ENCODE measurements around the gene RFT1. TPM values are rescaled to one million over a fixed set of nuclear protein-coding genes. Genes with fewer than 3 reads are reported as not detected.

Gene RFT1
- total RNA-seq, 1 experiment from 2014 or later, result 33.6 TPM

GRCh38 chr3:53123953-53124352 lies 6.3 kb downstream of the RFT1 start (continued):
- no peak for TF ChIP-seq ZNF274 (IDR thresholded peaks at IDR 0.05; ENCODE audit: low read depth, low read length)

- TF ChIP-seq POLR2A (IDR thresholded peaks at IDR 0.05; ENCODE audit: borderline replicate concordance, extremely low read depth, insufficient read depth, insufficient read length) (no peak), ZBTB33 (IDR thresholded peaks at IDR 0.05; ENCODE audit: extremely low read depth, insufficient replicate concordance, low read length) (no peak), POLR2AphosphoS5 (IDR thresholded peaks at IDR 0.05; ENCODE audit: low read depth, low read length) (no peak), CBX3 (IDR thresholded peaks at IDR 0.05; ENCODE audit: low read depth) (no peak), ZNF274 (IDR thresholded peaks at IDR 0.05; ENCODE audit: low read depth, low read length) (no peak), SIN3A (IDR thresholded peaks at IDR 0.05; ENCODE audit: low read depth) (no peak), SRF (IDR thresholded peaks at IDR 0.05; ENCODE audit: low read depth) (no peak), FOSL1 (IDR thresholded peaks at IDR 0.05; ENCODE audit: low read depth) (no peak), EZH2phosphoT487 (IDR thresholded peaks at IDR 0.05; ENCODE audit: borderline replicate concordance) (no peak), SP1 (IDR thresholded peaks at IDR 0.05; ENCODE audit: low read depth) (no peak), RAD21 (IDR thresholded peaks at IDR 0.05; ENCODE audit: low read depth) (no peak), CEBPB (IDR thresholded peaks at IDR 0.05; ENCODE audit: low read depth) (no peak), ZFX (IDR thresholded peaks at IDR 0.05) (no peak), YY1 (IDR thresholded peaks at IDR 0.05; ENCODE audit: extremely low read depth, insufficient replicate concordance, low read depth, low read length) (no peak), CTCF (IDR thresholded peaks at IDR 0.05 in 2 of 3, conservative IDR thresholded peaks at IDR 0.05 in 1 of 3; ENCODE audit: borderline replicate concordance in 1 of 3, insufficient read depth in 1 of 3, low read depth in 2 of 3, low read length in 2 of 3) (no peak), TCF7L2 (IDR thresholded peaks at IDR 0.05; ENCODE audit: borderline replicate concordance, extremely low read depth, insufficient read depth, insufficient read length) (no peak), ELF1 (IDR thresholded peaks at IDR 0.05; ENCODE audit: borderline replicate concordance, low read depth) (no peak), EZH2 (IDR thresholded peaks at IDR 0.05) (no peak), REST (IDR thresholded peaks at IDR 0.05; ENCODE audit: low read depth) (no peak), EGR1 (IDR thresholded peaks at IDR 0.05; ENCODE audit: low read depth) (no peak)
Measured at GRCh38 chr3:53123510-53123909, 6.7 kb downstream of the RFT1 start.

More at GRCh38 chr3:53123510-53123909, 6.7 kb downstream of the RFT1 start:
- no peak overlapping the region for H3K4me3 ChIP-seq (replicated peaks in 1 of 2; ENCODE audit: low read depth in 1 of 2, low read length in 2 of 2)
- no peaks in the 10 kb centered on the region for H3K9me2 ChIP-seq (ENCODE audit: insufficient read depth)
- H3K9me3 ChIP-seq (ENCODE audit: control insufficient read depth in 1 of 2, insufficient read depth in 1 of 2, low read depth in 1 of 2, low read length in 2 of 2), result no peaks in the 10 kb centered on the region
- no peak overlapping the region for H3K9ac ChIP-seq (ENCODE audit: low read length)
- ChIA-PET RAD21 (ENCODE audit: low non-redundant PET in 1 of 2, low total read pairs in 2 of 2, uncharacterized antibody in 2 of 2, unreplicated experiment in 2 of 2) (no interaction called here), POLR2A (no interaction called here), CTCF (no interaction called here)
- H3K27me3 ChIP-seq (ENCODE audit: insufficient read depth, low read length), result no peaks in the 10 kb centered on the region
- no peak overlapping the region for H3K27ac ChIP-seq (ENCODE audit: low read depth, low read length)
- no peak for ATAC-seq
- peaks cover 37 to 49% of the 10 kb centered on the region in 2 experiments for H3K36me3 ChIP-seq (ENCODE audit: control insufficient read depth in 1 of 2, insufficient read depth in 2 of 2, low read length in 2 of 2)
- intact Hi-C loops (cut with micrococcal nuclease), result no loop called here
- H3K4me1 ChIP-seq (ENCODE audit: control insufficient read depth in 1 of 2, insufficient read depth in 2 of 2, low read length in 2 of 2), result no peaks in the 10 kb centered on the region
- no peaks in the 10 kb centered on the region for H4K20me1 ChIP-seq (ENCODE audit: insufficient read depth)
- no peak overlapping the region for H3K4me2 ChIP-seq (ENCODE audit: low read length)
- peaks cover 10% of the 10 kb centered on the region; the same call in 1 of the 2 replicates for H3K79me2 ChIP-seq (ENCODE audit: insufficient read depth, low read length)
- BruUV-seq (replicated peaks), result no TSS peak
- DNase-seq (ENCODE audit: low read depth, low spot score), result no peak
- no peak overlapping the region for H2AFZ ChIP-seq (ENCODE audit: low read depth, low read length, poor library complexity, severe bottlenecking)
